ENCODE measurements around the gene NSUN3.

NSUN3 gene

DNA sequence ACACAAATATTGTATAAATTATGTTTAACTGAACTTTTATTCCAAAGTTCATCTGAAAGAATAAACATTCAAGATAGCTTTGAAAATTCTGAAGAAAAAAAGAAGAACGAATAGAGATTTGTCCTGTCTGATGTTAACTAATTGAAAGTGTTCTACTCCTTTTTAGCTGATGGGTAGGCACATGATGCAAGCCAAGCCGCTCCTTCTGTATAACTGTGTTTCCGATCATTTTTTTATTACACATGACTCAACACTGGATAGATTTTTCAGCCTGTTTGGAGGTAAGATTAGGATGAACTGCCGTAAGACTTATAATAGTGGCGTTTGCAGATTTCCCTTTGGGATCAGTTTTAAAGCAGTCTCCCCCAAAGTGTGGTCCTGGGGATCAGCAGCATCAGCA lies 19.0 kb downstream of the NSUN3 start:
- no peak overlapping the region for H4K91ac ChIP-seq (ENCODE audit: low read length)
- 97% methylated on average over 3 of the region's 5 CpGs for WGBS
- no peak overlapping the region for H3K4ac ChIP-seq (ENCODE audit: low read depth in 1 of 2, low read length in 2 of 2)
- H3K27me3 ChIP-seq (ENCODE audit: control insufficient read depth in 1 of 2, insufficient read depth in 1 of 2, low read length in 2 of 2): no peaks in the 10 kb centered on the region
- no peak overlapping the region for H3K9ac ChIP-seq (ENCODE audit: low read length)
- no peak for DNase-seq
- H2BK5ac ChIP-seq (ENCODE audit: low read depth, low read length, poor library complexity, severe bottlenecking): no peak overlapping the region
- H3K23ac ChIP-seq (ENCODE audit: low read length in 2 of 2): no peak overlapping the region
- H3K4me3 ChIP-seq (ENCODE audit: insufficient read depth in 1 of 2, low read depth in 1 of 2, low read length in 2 of 2): no peak overlapping the region
- no peak overlapping the region for H3K4me2 ChIP-seq (ENCODE audit: low read length, poor library complexity, severe bottlenecking)
- no peak overlapping the region for H2BK120ac ChIP-seq (ENCODE audit: low read depth, low read length)
- H3K9me3 ChIP-seq (ENCODE audit: control insufficient read depth, low read length): no peaks in the 10 kb centered on the region
- no peaks in the 10 kb centered on the region for H3K4me1 ChIP-seq (ENCODE audit: control insufficient read depth, insufficient read depth, low read depth, low read length)
- peaks cover 19% of the 10 kb centered on the region for H3K79me1 ChIP-seq (replicated peaks; ENCODE audit: low read length, poor library complexity, severe bottlenecking)
- H2BK12ac ChIP-seq (ENCODE audit: low read length in 2 of 2): no peak overlapping the region
- H2BK15ac ChIP-seq (ENCODE audit: low read depth, poor library complexity, severe bottlenecking): no peak overlapping the region
- H4K8ac ChIP-seq (ENCODE audit: low read length): no peak overlapping the region
- H2AK5ac ChIP-seq (ENCODE audit: low read length, severe bottlenecking): no peak overlapping the region
- H3K36me3 ChIP-seq (ENCODE audit: control insufficient read depth in 1 of 2, insufficient read depth in 2 of 2, low read depth in 1 of 2, low read length in 2 of 2): peaks cover 4 to 20% of the 10 kb centered on the region in 2 experiments
- H2AFZ ChIP-seq (ENCODE audit: low read depth, low read length): no peak overlapping the region
- no peak overlapping the region for H3K27ac ChIP-seq (ENCODE audit: low read length, poor library complexity, severe bottlenecking)
- H3K14ac ChIP-seq (ENCODE audit: low read length in 2 of 2): no peak overlapping the region
- no peak overlapping the region for H3K18ac ChIP-seq (ENCODE audit: low read depth in 1 of 2, low read length in 2 of 2)

DNA sequence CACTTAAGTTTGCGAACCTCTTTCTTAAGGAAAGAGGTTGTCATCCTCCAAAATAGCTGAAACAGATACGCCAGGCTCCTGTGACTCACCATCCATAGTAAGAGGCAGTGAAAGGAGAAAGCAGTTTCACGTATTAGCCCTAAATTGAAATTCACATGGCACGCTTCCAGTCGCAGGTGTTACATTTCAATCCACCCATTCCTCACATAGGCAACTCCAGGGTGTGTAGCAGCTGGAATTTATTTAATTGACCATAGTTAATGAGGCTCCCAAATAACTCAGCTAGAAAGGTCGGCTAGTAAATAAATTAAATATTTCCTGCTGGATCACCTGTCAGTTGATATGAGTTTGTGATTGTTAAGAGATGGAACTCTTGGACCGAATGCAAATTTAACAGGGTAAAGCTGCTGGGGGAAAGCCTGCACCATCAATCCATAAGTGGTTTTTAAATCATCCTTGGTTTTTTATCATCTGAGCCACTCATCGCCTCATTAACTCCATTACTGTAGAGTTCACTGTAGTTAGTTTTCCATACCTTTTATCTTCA lies 19.6 kb downstream of the NSUN3 start:
- Histone ChIP-seq H2BK12ac (ENCODE audit: low read length in 2 of 2) (no peak overlapping the region), H3K23ac (ENCODE audit: low read length in 2 of 2) (no peak overlapping the region), H3K36me3 (ENCODE audit: control insufficient read depth in 1 of 2, insufficient read depth in 2 of 2, low read depth in 1 of 2, low read length in 2 of 2) (peaks cover 4 to 24% of the 10 kb centered on the region in 2 experiments), H3K4me3 (ENCODE audit: insufficient read depth in 1 of 2, low read depth in 1 of 2, low read length in 2 of 2) (no peak overlapping the region), H3K9ac (ENCODE audit: low read length) (no peak overlapping the region), H3K14ac (ENCODE audit: low read length in 2 of 2) (no peak overlapping the region), H2BK15ac (ENCODE audit: low read depth, poor library complexity, severe bottlenecking) (no peak overlapping the region), H4K91ac (ENCODE audit: low read length) (no peak overlapping the region), H3K4me1 (ENCODE audit: control insufficient read depth, insufficient read depth, low read depth, low read length) (no peaks in the 10 kb centered on the region), H3K4ac (ENCODE audit: low read depth in 1 of 2, low read length in 2 of 2) (no peak overlapping the region), H2BK5ac (ENCODE audit: low read depth, low read length, poor library complexity, severe bottlenecking) (no peak overlapping the region), H2AFZ (ENCODE audit: low read depth, low read length) (no peak overlapping the region), H3K9me3 (ENCODE audit: control insufficient read depth, low read length) (no peaks in the 10 kb centered on the region), H2AK5ac (ENCODE audit: low read length, severe bottlenecking) (no peak overlapping the region), H3K4me2 (ENCODE audit: low read length, poor library complexity, severe bottlenecking) (no peak overlapping the region), H3K27ac (ENCODE audit: low read length, poor library complexity, severe bottlenecking) (no peak overlapping the region), H3K27me3 (ENCODE audit: control insufficient read depth in 1 of 2, insufficient read depth in 1 of 2, low read length in 2 of 2) (no peaks in the 10 kb centered on the region), H3K79me1 (replicated peaks; ENCODE audit: low read length, poor library complexity, severe bottlenecking) (peaks cover 17% of the 10 kb centered on the region), H4K8ac (ENCODE audit: low read length) (no peak overlapping the region), H3K18ac (ENCODE audit: low read depth in 1 of 2, low read length in 2 of 2) (no peak overlapping the region), H2BK120ac (ENCODE audit: low read depth, low read length) (no peak overlapping the region)
- 92% methylated on average over 6 of the region's 8 CpGs for WGBS
- DNase-seq: no peak

DNA sequence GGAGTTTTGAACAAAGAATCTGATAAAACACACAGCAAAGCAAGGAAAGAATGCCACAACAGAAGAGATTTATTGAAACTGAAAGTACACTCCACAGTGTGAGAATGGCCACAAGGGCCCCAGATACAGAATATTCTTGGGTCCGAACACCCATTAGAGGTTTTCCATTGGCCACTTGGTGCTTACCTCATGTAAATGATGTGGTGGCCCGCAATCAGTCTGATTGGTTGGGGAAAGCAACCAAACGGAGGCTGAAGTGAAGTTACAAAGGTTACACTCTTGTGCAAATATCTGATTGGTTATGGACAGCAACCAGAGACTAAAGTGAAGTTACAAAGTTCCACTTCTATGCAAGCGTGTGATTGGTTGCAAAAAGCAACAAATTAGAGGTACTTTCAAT lies 20.4 kb downstream of the NSUN3 start:
- WGBS: 96% methylated on average over 4 of the region's 4 CpGs
- H3K4ac ChIP-seq (ENCODE audit: low read depth in 1 of 2, low read length in 2 of 2): no peak overlapping the region
- no peak overlapping the region for H4K8ac ChIP-seq (ENCODE audit: low read length)
- no peak overlapping the region for H3K27ac ChIP-seq (ENCODE audit: low read length, poor library complexity, severe bottlenecking)
- H3K23ac ChIP-seq (ENCODE audit: low read length in 2 of 2): no peak overlapping the region
- H3K18ac ChIP-seq (ENCODE audit: low read depth in 1 of 2, low read length in 2 of 2): peak overlapping the region in 1 of 2 experiments; percentile 22
- H3K27me3 ChIP-seq (ENCODE audit: control insufficient read depth in 1 of 2, insufficient read depth in 1 of 2, low read length in 2 of 2): no peaks in the 10 kb centered on the region
- peak; percentile 17 for DNase-seq
- no peak overlapping the region for H3K9ac ChIP-seq (ENCODE audit: low read length)
- no peak overlapping the region for H2BK12ac ChIP-seq (ENCODE audit: low read length in 2 of 2)
- no peak overlapping the region for H4K91ac ChIP-seq (ENCODE audit: low read length)
- H3K4me1 ChIP-seq (ENCODE audit: control insufficient read depth, insufficient read depth, low read depth, low read length): no peaks in the 10 kb centered on the region
- no peak overlapping the region for H2BK15ac ChIP-seq (ENCODE audit: low read depth, poor library complexity, severe bottlenecking)
- no peak overlapping the region for H3K4me2 ChIP-seq (ENCODE audit: low read length, poor library complexity, severe bottlenecking)
- no peaks in the 10 kb centered on the region for H3K9me3 ChIP-seq (ENCODE audit: control insufficient read depth, low read length)
- no peak overlapping the region for H2AK5ac ChIP-seq (ENCODE audit: low read length, severe bottlenecking)
- H3K4me3 ChIP-seq (ENCODE audit: insufficient read depth in 1 of 2, low read depth in 1 of 2, low read length in 2 of 2): no peak overlapping the region
- H3K36me3 ChIP-seq (ENCODE audit: control insufficient read depth in 1 of 2, insufficient read depth in 2 of 2, low read depth in 1 of 2, low read length in 2 of 2): peaks cover 4 to 24% of the 10 kb centered on the region in 2 experiments
- H2BK5ac ChIP-seq (ENCODE audit: low read depth, low read length, poor library complexity, severe bottlenecking): no peak overlapping the region
- H2BK120ac ChIP-seq (ENCODE audit: low read depth, low read length): no peak overlapping the region
- H3K79me1 ChIP-seq (replicated peaks; ENCODE audit: low read length, poor library complexity, severe bottlenecking): peaks cover 19% of the 10 kb centered on the region
- no peak overlapping the region for H2AFZ ChIP-seq (ENCODE audit: low read depth, low read length)
- no peak overlapping the region for H3K14ac ChIP-seq (ENCODE audit: low read length in 2 of 2)

DNA sequence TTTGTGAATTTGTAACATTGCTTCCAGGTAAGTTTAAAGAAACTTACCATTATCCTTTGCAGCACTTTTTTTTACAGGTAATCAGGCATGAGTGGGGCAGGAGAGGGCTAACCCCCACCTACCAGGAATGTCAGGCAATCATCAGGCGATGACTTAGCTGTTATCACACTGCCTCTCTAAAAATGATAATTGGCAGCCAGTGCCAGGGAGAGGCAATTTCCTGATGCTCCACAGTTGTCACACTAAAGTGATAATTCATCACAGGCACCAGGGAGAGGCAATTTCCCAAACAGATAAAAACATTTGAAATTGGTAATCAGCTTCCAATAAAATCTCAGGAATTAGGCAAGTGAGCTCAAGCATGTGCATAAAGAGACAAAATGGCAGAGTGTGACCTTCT lies 26.3 kb downstream of the NSUN3 start:
- H3K18ac ChIP-seq (ENCODE audit: low read depth in 1 of 2, low read length in 2 of 2): no peak overlapping the region
- H3K9me3 ChIP-seq (ENCODE audit: control insufficient read depth, low read length): no peaks in the 10 kb centered on the region
- no peak for DNase-seq
- no peak overlapping the region for H2BK12ac ChIP-seq (ENCODE audit: low read length in 2 of 2)
- H3K4me2 ChIP-seq (ENCODE audit: low read length, poor library complexity, severe bottlenecking): no peak overlapping the region
- no peak overlapping the region for H3K27ac ChIP-seq (ENCODE audit: low read length, poor library complexity, severe bottlenecking)
- H3K27me3 ChIP-seq (ENCODE audit: control insufficient read depth in 1 of 2, insufficient read depth in 1 of 2, low read length in 2 of 2): no peaks in the 10 kb centered on the region
- no peak overlapping the region for H3K4me3 ChIP-seq (ENCODE audit: insufficient read depth in 1 of 2, low read depth in 1 of 2, low read length in 2 of 2)
- no peak overlapping the region for H4K8ac ChIP-seq (ENCODE audit: low read length)
- no peak overlapping the region for H2BK15ac ChIP-seq (ENCODE audit: low read depth, poor library complexity, severe bottlenecking)
- 78% methylated on average over 1 of the region's 1 CpG for WGBS
- peaks cover 7% of the 10 kb centered on the region for H3K79me1 ChIP-seq (replicated peaks; ENCODE audit: low read length, poor library complexity, severe bottlenecking)
- H4K91ac ChIP-seq (ENCODE audit: low read length): no peak overlapping the region
- H2AFZ ChIP-seq (ENCODE audit: low read depth, low read length): no peak overlapping the region
- H3K36me3 ChIP-seq (ENCODE audit: control insufficient read depth in 1 of 2, insufficient read depth in 2 of 2, low read depth in 1 of 2, low read length in 2 of 2): peaks cover 4 to 36% of the 10 kb centered on the region in 2 experiments
- no peak overlapping the region for H2BK5ac ChIP-seq (ENCODE audit: low read depth, low read length, poor library complexity, severe bottlenecking)
- no peak overlapping the region for H3K14ac ChIP-seq (ENCODE audit: low read length in 2 of 2)
- H3K4me1 ChIP-seq (ENCODE audit: control insufficient read depth, insufficient read depth, low read depth, low read length): no peaks in the 10 kb centered on the region
- no peak overlapping the region for H3K4ac ChIP-seq (ENCODE audit: low read depth in 1 of 2, low read length in 2 of 2)
- H3K23ac ChIP-seq (ENCODE audit: low read length in 2 of 2): no peak overlapping the region
- no peak overlapping the region for H2AK5ac ChIP-seq (ENCODE audit: low read length, severe bottlenecking)
- H2BK120ac ChIP-seq (ENCODE audit: low read depth, low read length): no peak overlapping the region
- no peak overlapping the region for H3K9ac ChIP-seq (ENCODE audit: low read length)
